ENCODE data around the gene SIGLEC10.

DNA sequence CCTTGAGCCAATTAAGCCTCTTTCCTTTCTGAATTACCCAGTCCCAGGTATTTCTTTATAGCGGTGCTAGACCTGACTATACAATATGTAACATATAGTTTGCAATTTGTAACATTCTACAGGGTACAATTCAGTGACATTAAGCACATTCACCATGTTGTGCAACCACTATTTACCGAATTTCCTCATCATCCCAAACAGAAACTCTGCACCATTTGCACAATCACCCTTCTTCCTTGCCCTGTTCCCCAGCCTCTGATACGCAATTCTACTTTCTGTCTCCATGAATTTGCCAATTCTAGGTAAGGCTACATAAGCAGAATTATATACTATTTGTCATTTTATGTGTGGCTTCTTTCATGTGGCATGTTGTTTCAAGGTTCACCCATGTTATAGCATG lies 13.7 kb upstream of the SIGLEC10 start:
- TF ChIP-seq, protein P1, sequence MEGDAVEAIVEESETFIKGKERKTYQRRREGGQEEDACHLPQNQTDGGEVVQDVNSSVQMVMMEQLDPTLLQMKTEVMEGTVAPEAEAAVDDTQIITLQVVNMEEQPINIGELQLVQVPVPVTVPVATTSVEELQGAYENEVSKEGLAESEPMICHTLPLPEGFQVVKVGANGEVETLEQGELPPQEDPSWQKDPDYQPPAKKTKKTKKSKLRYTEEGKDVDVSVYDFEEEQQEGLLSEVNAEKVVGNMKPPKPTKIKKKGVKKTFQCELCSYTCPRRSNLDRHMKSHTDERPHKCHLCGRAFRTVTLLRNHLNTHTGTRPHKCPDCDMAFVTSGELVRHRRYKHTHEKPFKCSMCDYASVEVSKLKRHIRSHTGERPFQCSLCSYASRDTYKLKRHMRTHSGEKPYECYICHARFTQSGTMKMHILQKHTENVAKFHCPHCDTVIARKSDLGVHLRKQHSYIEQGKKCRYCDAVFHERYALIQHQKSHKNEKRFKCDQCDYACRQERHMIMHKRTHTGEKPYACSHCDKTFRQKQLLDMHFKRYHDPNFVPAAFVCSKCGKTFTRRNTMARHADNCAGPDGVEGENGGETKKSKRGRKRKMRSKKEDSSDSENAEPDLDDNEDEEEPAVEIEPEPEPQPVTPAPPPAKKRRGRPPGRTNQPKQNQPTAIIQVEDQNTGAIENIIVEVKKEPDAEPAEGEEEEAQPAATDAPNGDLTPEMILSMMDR (IDR thresholded peaks at IDR 0.05 in 8 of 11, conservative IDR thresholded peaks at IDR 0.05 in 3 of 11) = no peak
- TF ChIP-seq POLR2A (IDR thresholded peaks at IDR 0.05) (no peak), POLR2AphosphoS5 (IDR thresholded peaks at IDR 0.05) (no peak)
